ES-I3 (cell line): ENCODE results near the gene PRPF40B.

Experiments used
- H3K36me3 ChIP-seq: 2 replicates; pipeline ENCODE4 v1.6.1; 2013; ENCODE audit warnings: mild to moderate bottlenecking, low read length, control low read depth, moderate library complexity; ENCODE audit not compliant: insufficient read depth
- H3K4me1 ChIP-seq: 2 replicates; pipeline ENCODE4 v1.6.1; 2013; ENCODE audit warnings: mild to moderate bottlenecking, control low read depth, low read length; ENCODE audit not compliant: insufficient read depth
- H3K9ac ChIP-seq: 2 replicates; pipeline ENCODE4 v1.6.1; 2013; ENCODE audit warnings: low read depth, mild to moderate bottlenecking, low read length, moderate library complexity
- H3K9me3 ChIP-seq: 2 replicates; pipeline ENCODE4 v1.6.1; 2013; ENCODE audit warnings: mild to moderate bottlenecking, low read length, moderate library complexity; ENCODE audit not compliant: control insufficient read depth, insufficient read depth

PRPF40B gene

DNA sequence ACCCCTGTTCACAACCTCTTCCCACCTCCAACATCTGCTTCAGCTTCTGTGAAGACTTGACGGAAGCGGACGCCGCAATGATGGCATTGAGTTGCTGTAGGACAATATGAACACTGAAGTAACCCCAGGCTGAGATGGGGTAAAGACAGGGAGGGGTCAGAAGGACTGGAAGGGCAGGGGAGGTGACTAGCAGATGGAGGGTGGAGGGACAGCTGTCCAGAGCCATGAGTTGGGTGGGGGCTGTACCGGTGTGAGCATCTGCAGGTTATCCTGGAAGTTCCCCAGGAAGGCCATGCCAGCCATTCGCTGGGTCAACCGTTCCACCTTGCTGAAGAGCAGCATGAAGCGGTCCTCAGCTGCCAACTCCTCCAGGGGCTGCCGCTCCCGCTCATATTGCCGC, 26.1 kb downstream of the PRPF40B start:
- Histone ChIP-seq H3K9ac (no peak overlapping the region), H3K9me3 (no peaks in the 10 kb centered on the region), H3K4me1 (no peaks in the 10 kb centered on the region; the same call in 1 of the 2 replicates), H3K36me3 (peaks cover 29% of the 10 kb centered on the region)

DNA sequence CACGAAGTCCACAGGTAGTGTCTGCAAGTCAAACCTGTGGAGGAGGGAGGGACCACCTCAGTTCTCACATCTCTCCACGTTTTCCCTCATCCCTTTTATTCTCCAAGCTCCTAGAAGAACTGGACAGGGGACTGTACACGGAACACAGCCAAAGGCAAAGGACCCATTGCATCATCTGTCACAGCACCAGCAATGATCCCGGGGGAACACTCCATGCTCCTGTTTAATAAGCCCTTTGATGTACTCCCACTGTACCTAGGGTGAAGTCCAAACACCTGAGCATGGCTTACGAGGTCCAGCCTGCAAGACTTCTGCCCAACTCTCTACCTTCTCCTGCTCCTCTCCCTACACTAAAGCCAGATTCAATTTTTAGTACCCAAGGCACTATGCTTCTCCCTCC, 26.5 kb downstream of the PRPF40B start:
- Histone ChIP-seq H3K4me1 (no peaks in the 10 kb centered on the region; the same call in 1 of the 2 replicates), H3K9me3 (no peaks in the 10 kb centered on the region), H3K9ac (no peak overlapping the region), H3K36me3 (peaks cover 33% of the 10 kb centered on the region)

DNA sequence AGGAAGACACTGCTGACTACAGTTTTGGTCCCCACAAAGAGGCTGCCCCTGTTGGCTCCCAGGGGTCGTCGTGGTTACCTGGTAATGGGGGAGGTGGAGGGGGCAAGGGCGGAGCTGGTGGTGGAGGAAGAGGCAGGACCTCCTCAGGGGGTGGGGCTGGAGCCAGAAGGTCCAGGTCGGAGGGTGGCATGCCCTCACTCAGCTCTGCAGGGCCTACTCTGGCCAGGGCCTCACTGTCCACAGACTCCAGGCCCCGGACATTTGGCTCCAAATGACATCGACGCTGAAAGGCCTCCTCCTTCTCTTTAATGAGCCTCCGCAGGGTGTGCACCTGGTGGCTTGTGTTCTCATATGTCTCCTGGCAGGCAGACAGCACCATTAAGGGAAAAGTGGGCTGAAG, 28.5 kb downstream of the PRPF40B start:
- peaks cover 29% of the 10 kb centered on the region for H3K36me3 ChIP-seq
- H3K9me3 ChIP-seq = no peaks in the 10 kb centered on the region
- no peak overlapping the region for H3K9ac ChIP-seq
- no peaks in the 10 kb centered on the region; the same call in 1 of the 2 replicates for H3K4me1 ChIP-seq

DNA sequence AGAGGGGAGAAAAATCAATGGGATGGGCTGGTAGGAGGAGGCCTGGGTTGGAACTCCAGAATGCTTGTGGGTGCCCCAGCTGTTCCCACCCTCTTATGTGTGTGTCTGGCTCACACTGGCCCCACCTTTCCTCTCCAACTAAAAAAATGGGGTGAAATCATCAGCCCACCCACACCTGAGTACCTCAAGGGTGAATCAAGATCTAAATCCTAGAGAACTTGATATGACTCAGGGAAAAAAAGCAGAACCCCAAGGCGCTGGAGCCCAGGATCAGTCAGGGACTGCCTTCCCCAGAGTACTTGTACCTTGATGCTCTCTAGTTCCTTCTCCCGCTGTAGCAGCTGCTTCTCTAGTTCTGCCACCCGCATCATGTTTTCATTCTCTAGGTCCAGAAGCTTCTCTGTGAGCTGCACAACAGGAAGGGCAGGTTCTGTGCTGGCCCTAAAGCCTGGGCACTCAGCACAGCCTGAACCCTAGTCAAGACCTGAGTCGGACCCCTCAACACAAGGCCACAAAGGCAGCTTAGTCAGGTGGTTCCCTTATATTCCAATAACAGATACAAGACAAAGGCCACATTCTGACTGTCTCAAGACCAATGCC, 29.7 kb downstream of the PRPF40B start:
- Histone ChIP-seq H3K9me3 (no peaks in the 10 kb centered on the region), H3K36me3 (peaks cover 35% of the 10 kb centered on the region), H3K4me1 (no peaks in the 10 kb centered on the region; the same call in 1 of the 2 replicates), H3K9ac (no peak overlapping the region)

DNA sequence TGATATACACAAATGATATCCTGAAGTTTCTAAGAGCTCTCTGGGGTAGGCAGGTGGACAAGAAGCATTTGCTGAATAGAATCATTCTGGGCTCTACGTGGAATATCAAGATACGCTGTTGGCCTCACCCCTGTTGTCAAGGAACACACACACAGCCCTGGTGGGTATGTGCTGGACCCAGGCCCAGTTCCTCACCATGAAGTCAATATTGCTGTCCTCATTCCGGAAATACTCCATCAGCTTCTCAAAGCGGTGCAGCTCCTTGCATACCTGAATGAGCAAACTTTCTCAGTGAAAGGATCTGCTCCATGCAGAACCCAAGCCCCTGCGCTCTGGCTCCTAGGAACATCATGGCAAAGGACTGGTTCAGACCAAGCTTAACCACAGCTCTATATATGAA, 31.4 kb downstream of the PRPF40B start:
- Histone ChIP-seq H3K9ac (no peak overlapping the region), H3K9me3 (no peaks in the 10 kb centered on the region), H3K4me1 (no peaks in the 10 kb centered on the region), H3K36me3 (peaks cover 39% of the 10 kb centered on the region)

DNA sequence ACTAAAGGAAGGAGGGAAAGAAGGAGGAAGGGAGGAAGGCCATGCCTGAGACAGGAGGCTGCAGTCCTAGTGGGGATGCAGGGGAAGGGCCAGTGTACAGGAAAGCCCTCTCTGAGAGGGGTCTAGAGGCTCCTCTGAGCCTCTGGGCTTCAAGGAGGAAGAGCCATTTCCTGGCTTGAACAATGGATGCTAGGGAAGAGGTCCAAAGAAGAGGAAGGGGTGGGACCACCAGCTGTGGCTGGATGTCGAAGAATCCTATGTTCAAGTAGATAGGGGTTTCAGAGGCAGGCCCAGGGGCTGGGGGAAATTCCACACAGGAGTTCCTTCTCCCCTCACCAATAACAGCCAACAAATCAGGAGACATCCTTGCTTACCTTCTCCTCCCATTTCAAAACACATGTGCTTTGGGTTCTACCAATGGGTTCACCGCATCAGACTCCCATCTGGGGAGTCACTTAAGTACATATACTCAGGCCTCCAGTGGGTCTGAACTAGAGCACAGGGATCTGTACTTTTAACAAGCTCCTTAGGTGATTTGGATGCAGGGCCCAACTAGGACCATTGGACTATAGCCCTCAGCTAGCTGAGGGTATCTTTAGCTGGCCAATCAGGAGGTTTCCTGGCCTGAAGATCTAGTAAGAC, 32.4 kb downstream of the PRPF40B start:
- Histone ChIP-seq H3K9ac (no peak overlapping the region), H3K36me3 (peaks cover 34% of the 10 kb centered on the region), H3K9me3 (no peaks in the 10 kb centered on the region), H3K4me1 (no peaks in the 10 kb centered on the region)

DNA sequence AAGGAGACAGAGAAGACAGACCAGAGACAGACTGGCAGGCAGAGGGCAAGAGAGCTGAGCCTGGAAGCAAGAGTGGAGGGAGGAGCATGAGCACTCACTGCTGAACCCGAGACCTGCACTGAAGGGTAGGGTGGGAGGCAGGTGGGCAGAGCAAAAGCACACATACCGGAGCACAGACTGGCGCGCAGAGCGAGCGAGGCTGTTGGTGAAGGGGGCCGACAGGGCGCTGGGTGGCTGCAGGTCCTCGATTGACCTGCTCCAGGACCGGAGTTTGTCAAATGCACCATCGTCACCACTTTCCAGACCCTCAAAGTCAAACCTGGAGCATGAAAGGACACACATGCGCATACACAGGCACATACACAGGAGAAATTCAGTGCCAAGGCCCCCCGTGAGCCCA, 34.9 kb downstream of the PRPF40B start:
- Histone ChIP-seq H3K36me3 (peaks cover 33% of the 10 kb centered on the region), H3K9ac (no peak overlapping the region), H3K4me1 (peaks cover 10% of the 10 kb centered on the region), H3K9me3 (no peaks in the 10 kb centered on the region)

DNA sequence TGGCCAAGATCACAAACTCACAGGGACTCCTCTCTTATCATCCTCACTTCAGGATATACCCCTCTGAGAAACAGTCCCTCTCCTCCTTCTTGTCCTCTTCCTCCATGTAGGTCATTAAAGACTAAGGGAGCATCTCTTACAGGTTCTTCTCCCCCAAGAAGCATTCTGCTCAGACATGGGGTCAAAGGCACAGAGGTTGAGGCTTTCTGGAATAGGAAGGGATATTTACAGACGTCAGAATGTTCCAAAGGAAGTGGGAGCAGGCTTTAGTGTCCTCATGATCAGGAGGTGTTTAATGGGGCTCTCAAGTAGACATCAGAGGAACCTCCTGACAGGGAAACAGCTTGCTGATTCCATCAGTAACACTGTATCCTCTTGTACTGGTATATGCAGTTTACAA, 36.4 kb downstream of the PRPF40B start:
- Histone ChIP-seq H3K9ac (no peak overlapping the region), H3K4me1 (peaks cover 22% of the 10 kb centered on the region), H3K9me3 (no peaks in the 10 kb centered on the region), H3K36me3 (peaks cover 20% of the 10 kb centered on the region)

DNA sequence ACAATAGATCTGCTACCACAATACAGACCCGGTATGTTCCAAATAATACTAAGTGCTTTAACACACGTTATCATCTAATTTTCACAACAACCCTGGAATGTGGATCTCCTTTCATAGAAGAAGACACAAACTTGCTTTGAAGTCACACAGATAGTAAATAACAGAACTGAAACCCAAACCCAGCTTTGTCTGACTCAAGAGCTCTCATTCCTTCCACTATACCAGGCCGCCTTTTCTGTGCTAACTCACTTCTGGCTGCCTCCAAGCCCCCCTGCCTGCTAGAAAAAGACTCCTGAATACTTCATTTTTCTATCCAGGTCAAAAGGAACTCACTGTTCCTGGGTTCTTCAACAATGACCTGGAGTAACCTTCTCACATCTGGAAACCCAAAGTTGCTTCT, 37.8 kb downstream of the PRPF40B start:
- Histone ChIP-seq H3K4me1 (peaks cover 22% of the 10 kb centered on the region), H3K36me3 (peaks cover 18% of the 10 kb centered on the region), H3K9ac (no peak overlapping the region), H3K9me3 (no peaks in the 10 kb centered on the region)

DNA sequence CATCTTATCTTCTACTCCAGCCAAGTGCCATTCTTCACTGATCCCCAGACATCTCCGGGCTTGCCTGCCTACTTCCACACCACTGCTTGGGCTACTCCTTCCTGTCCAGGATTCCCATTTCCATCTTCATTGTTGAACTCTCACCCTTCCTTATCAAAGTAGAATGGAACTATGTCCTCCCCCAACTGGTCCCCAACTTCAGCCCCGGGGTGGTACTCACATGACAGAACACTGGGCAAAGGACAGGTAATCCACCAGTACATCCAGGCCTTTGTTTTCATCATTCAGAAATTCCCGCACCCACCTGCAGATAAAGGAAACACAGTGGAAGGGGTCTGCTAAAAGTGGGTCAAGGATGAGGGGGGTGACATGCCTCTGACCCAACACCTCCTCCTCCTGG, 38.4 kb downstream of the PRPF40B start:
- Histone ChIP-seq H3K36me3 (peaks cover 18% of the 10 kb centered on the region), H3K9me3 (no peaks in the 10 kb centered on the region), H3K9ac (no peak overlapping the region), H3K4me1 (peaks cover 22% of the 10 kb centered on the region)

DNA sequence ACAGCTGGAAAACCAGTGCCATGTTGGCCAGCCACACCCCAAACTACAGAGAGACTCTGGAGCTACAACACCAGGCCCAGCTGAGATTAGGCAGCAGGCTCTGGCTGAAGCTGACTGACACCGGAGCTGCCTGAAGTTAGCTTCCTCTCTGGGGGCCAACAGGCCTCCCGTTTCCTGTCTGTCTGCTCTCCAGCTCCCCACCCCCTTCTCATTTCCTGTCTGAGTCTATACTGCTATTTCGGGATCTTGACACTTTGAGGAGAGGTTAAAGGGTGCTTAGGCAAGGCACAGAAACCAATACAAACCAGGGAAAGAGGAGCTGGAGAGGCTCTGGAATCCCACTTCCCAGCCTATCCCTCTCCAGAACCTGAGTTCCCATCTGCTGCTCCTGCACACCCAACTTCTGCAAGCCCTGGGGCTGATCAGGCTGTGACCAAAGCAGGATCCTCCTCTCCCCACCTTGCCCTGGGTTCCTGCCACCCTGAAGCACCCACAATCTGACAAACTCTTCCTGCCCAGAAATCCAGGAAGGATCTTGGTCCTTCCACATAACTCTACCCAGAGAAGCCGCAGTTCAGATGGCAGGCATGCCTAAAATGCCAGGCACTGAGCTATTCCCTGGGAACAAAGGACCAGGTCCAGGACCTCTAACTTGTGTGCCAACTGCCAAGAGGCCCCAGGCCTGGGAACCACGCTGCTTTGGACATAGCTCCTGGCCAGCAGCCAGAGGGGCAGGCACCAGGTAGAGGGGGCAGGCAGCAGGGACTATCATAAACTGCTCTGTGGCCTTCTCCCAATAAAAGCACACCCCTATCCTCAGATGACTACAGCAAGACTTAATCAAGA, 39.9 kb downstream of the PRPF40B start:
- peaks cover 10% of the 10 kb centered on the region for H3K36me3 ChIP-seq
- H3K4me1 ChIP-seq = peaks cover 22% of the 10 kb centered on the region
- no peak overlapping the region for H3K9ac ChIP-seq
- H3K9me3 ChIP-seq = no peaks in the 10 kb centered on the region

DNA sequence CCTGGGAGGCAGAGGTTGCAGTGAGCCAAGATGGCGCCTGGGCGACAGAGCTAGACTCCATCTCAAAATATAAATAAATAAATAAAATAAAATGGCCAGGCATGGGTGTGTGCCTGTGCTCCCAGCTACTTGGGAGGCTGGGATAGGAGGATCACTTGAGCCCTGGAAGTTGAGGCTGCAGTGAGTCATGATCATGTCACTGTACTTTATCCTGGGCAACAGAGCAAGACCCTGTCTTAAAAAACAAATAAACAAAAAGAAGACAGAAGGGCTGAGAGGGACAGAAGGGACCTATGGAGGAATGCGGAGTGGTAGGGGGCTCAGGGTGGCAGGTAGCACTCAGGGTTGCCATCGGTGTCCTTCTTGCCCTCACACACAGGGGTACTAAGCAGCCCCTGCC, 40.8 kb downstream of the PRPF40B start:
- Histone ChIP-seq H3K4me1 (peaks cover 22% of the 10 kb centered on the region), H3K36me3 (peaks cover 8% of the 10 kb centered on the region; the same call in 1 of the 2 replicates), H3K9ac (no peak overlapping the region), H3K9me3 (no peaks in the 10 kb centered on the region)

DNA sequence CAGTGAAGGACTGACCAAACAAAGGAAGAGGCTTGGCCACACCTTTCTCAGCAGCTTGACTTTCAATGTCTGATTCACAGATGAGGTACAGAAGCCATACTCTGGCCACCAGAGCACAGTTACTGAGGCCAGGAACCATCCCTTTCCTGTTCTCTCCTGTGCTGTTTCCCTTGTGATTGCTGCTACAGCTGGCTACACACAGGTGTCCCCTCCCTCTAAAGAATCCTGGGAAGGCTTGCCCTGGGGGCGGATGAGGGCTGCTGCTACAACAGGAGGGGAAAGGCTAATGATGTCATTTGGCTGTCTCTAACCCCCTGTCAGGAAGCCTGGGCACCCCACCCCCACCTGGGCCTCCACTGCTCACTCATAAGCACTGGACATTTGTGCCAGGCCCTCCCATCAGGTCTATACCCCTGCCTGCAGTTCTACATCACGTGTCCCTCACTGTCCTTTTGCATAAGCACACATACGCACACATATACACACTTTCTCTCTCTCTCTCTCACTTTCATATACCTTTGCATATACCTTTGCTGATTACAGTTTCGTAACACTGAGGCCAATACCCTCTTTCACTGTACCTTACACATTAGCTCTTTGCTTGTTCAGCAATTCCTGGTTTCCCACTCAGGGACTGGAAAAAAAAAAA, 41.4 kb downstream of the PRPF40B start:
- H3K4me1 ChIP-seq = peaks cover 22% of the 10 kb centered on the region
- H3K36me3 ChIP-seq = peaks cover 8% of the 10 kb centered on the region; the same call in 1 of the 2 replicates
- H3K9me3 ChIP-seq = no peaks in the 10 kb centered on the region
- no peak overlapping the region for H3K9ac ChIP-seq

DNA sequence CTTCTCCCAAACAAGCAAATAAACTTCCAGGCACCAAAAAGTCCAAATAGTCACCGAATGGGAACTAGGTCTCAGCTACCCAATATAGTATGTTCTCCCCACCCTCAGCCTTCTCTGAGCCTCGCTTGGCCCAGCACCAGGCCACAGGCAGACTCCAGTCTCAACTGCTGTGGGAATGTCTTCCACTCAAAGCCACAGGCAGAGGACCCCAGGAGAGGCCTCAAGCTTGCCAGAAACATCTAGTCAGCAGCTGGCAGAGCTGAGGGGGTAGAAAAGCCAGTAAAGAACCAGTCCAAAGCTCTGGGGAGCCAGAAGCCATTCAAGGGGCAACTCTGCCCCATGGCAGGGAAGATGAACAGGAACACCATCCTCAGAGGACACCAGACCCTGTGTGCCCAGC, 42.0 kb downstream of the PRPF40B start:
- Histone ChIP-seq H3K4me1 (peaks cover 22% of the 10 kb centered on the region), H3K36me3 (peaks cover 8% of the 10 kb centered on the region; the same call in 1 of the 2 replicates), H3K9me3 (no peaks in the 10 kb centered on the region), H3K9ac (no peak overlapping the region)
